ENCODE results near the gene GPR158.

GRCh38 chr10:25296324-25296723, 121.5 kb downstream of the GPR158 start:
- TF ChIP-seq EZH2 (IDR thresholded peaks at IDR 0.05; ENCODE audit: low read length, missing control alignments) (no peak), CTCF (conservative IDR thresholded peaks at IDR 0.05 in 1 of 2, IDR thresholded peaks at IDR 0.05 in 1 of 2; ENCODE audit: low read depth in 1 of 2, low read length in 2 of 2) (no peak)

All from fibroblast of lung (primary cell).